NCI-H2107 (cell line): ENCODE data around the gene ZDHHC24.
"Not testable (repeated sequence)": the region's sequence is repeated elsewhere in the genome, so short reads cannot be mapped to it uniquely, and the experiment has no call there.

Source experiments
- DNase-seq: peaks from one replicate; lab custom pipeline; 2025; lab: John Stamatoyannopoulos, UW

ZDHHC24 gene, protein sequence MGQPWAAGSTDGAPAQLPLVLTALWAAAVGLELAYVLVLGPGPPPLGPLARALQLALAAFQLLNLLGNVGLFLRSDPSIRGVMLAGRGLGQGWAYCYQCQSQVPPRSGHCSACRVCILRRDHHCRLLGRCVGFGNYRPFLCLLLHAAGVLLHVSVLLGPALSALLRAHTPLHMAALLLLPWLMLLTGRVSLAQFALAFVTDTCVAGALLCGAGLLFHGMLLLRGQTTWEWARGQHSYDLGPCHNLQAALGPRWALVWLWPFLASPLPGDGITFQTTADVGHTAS

DNA sequence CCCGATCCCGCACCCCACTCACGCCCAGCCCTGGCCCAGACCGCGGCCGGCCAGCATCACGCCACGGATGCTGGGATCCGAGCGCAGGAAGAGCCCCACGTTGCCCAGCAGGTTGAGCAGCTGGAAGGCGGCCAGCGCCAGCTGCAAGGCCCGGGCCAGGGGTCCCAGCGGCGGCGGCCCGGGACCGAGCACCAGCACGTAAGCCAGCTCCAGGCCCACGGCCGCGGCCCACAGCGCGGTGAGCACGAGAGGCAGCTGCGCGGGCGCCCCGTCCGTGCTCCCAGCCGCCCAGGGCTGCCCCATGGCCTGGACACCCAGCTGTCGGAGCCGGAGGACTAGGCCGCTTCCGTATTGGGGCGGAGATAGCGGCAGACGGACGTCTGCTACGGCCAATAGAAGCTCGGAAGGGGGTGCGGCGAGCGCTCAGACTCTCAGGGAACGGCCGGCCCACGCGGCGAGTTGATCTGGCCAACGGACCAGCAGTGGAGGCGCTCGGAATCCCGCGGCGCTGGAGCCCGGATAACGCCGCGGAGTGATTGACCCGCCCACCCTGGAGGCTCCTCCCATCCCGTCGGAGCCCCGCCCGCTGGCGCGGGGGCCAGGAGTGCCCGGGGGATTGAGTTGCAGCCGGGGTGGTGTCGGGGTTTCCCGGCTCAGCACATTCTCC lies at the start of gene ZDHHC24:
TSS of gene ZDHHC24 (minus strand) at position 348 of the 667 bp plus-strand sequence. CDS start at position 303, 45 bp downstream.
- DNase-seq: peak; percentile 69

DNA sequence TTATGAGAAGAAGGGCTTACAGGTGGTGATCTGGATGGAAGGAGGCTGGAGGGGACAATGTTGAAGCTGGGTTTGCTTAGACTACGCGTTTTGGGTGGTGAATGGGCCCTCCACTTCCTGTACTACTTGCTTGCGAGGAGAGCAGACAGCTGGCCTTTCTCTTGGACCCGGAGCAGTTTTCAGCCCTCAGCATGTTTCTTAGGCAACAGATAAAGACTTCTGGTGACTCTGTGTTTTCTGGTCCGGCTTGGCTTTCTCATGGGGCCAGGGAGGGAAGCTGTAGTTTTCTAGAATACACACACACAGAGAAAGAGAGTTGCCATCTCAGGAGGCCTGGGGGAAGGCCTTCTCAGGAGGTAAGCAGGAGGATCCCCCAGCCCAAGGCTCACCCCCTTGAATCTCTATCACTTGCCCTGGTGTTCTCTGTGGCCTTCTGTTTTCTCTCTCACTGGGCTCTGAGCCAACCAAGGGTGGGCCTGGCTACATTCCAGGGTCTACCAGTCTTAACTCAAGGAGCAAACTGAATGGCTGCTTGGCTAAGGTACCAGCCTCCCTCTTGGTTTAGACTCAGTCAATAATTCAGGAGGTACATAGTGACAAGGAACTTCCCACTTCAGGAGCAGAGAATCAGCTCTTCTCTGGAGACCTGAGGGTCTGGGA lies 49.5 kb upstream of the ZDHHC24 start:
- DNase-seq: no peak

DNA sequence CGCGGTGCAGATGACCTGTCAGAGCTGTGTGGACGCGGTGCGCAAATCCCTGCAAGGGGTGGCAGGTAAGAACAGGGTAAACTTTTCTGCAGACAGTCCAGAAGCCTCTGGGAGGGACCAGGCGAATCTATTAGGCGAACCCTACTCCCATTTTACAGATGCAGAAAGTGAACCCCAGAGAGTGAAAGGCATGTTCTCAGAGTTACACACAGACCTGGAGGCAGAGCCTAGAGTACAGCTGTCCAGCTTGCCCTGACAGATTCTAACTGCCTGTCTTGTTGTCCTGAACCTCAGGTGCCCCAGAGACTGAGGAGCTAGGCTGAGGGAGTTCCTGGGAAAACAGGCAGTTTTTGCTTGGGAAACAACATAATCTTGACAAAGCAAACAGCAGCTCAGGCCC lies 47.8 kb upstream of the ZDHHC24 start:
- no peak for DNase-seq

DNA sequence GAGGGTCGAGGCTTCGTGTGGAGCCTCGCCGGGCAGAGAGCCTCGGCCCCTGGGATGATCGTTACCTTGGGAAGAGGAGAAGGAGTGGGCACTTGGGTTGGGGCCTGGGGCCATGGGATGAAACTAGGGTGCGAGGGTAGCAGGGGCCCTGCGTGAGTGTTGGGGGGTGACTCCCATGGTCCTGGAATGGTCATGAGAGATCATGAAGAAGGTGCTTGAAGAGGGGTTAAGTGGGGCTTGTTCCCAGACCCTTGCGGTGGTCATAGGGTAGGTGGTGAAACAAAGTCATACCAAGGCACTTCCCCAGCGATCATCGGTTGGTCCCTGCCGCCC lies 47.4 kb upstream of the ZDHHC24 start:
- DNase-seq: no peak

DNA sequence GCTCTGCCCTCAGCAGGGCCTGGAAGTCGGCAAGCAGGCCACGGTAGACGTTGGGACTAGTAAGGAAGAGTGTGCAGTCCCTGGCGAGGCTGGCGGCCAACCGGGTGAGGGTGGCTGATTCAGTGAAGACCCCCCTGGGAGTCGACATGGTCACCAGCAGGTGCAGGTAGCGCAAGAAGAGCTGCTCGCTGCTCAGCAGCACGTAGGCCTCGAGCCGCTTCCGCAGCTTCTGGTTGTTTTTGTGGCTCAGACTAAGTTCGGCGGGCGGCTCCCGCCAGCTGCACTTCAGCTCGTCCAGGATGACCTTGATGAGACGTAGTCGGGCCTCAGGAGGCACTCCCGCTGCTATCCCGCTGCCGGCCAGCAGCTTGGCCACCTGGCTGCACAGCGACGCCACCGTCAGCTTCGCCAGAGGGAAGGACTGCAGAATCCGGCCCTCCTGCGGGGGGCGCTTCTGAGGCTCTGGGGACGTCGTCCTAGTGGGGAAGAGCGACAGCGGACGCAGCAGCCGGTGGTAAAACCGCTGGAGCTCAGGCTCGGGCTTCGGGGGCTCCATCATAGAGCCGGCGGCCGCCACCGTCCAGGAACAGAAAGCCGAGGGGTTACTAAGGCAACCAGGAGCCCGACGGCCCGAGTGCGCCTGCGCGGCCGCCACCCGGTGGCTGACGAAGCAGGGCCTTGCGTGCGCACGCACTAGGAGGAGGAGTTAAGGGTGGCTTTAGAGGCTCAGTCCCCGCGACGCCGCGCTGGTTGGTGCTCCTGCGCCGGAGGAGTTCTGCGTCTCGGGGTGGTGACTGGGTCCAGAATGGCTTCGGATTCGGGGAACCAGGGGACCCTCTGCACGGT lies 46.8 kb upstream of the ZDHHC24 start, which contains the start of the genes CCDC87 and CCS:
TSS of gene CCDC87 (minus strand) at position 607 of the 846 bp plus-strand sequence. CDS start at position 559, 48 bp downstream.
TSS of gene CCS (plus strand) at position 729 of the 846 bp plus-strand sequence. CDS start at position 806, 77 bp downstream.
- peak; percentile 91 for DNase-seq

DNA sequence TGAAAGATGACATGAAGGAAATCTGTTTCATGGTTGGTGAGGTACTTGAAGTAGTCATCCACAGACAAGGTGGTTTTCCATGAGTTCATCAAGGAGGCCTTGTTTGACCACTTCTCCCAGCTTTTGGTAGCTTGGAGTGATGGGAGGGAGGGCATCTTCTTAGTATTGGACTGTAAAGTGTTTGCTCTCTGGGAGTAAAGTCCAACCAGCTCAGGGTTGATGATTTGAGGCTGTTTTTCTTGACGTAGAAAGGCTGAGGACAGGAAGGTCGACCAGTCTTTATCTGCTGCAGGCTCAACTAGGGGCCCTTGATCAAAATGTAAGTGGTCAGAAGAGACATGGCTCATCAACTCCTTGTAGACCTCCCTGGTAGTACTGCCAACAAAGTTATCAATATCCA lies 45.3 kb upstream of the ZDHHC24 start:
- no peak for DNase-seq

DNA sequence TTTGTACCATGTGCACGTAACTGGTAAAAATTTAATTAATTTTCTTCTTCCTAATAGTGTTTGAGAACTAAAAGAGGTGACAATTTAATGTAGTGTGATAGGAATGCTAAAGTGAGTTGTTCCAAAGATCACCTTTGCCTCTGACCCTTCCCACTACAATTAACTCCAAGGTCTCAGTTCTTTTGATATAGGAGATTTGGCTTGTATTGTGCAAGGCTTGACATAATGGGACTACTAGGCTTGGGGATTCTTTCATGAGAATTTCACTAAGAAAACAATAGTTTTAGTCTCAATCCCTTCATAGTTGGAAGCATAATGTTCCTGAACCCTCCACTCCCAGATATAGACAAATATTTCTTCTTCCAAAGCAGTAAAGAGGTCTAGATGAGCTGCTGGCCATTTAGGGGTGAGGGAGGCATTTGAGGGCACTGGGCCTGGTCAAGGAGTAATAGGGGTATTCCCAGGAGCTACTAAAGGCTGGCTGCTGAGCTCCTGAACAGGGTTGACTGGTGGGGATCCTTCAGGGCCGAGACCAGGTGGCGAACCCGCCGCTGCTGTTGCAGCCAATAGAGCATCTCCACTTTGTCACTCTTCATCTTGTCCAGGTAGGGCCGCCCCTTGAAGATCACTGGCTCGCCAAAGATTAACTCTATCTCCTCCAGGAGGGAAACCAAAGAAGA lies 44.3 kb upstream of the ZDHHC24 start:
- no peak for DNase-seq

DNA sequence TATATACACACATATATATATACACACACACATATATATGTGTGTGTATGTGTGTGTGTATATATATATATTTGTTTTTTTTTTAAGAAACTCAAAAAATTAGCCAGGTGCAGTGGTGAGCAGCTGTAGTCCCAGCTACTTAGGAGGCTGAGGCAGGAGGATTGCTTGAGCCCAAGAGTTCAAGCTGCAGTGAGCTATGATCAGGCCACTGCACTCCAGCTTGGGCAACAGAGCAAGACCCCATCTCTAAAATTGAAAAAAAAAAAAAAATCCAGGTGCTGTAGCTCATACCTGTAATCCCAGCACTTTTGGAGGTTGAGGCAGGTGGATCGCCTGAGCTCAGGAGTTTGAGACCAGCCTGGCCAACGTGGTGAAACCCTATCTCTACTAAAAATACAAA lies 43.5 kb upstream of the ZDHHC24 start:
- DNase-seq: not testable (repeated sequence)

DNA sequence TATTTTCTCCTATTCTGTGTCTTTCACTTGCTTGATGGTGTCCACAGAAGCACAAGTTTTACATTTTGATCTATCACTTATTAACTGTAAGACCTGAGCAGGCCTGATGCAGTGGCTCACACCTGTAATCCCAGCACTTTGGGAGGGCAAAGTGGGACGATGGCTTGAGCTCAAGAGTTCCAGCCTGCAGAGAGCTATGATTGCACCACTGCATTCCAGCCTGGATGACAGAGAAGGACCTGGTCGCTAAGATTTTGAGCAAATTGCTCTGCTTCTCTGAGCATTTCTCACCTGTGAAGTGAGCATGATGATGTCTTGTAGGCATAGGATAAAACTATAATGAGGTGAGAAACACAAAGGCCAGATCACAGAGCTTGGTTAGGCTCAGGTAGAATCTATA lies 40.3 kb upstream of the ZDHHC24 start:
- DNase-seq: no peak

DNA sequence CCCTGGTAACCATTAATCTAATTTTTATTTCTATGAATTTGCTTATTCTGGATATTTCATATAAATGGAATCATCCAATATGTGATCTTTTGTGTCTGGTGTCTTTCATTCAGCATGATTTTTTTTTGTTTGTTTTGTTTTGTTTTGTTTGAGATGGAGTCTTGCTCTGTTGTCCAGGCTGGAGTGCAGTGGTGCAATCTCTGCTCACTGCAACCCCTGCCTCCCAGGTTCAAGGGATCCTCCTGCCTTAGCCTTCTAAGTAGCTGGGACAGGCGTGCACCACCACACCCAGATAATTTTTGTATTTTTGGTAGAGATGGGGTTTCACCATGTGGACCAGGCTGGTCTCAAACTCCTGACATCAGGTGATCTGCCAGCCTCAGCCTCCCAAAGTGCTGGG lies 39.6 kb upstream of the ZDHHC24 start:
- DNase-seq: not testable (repeated sequence)

DNA sequence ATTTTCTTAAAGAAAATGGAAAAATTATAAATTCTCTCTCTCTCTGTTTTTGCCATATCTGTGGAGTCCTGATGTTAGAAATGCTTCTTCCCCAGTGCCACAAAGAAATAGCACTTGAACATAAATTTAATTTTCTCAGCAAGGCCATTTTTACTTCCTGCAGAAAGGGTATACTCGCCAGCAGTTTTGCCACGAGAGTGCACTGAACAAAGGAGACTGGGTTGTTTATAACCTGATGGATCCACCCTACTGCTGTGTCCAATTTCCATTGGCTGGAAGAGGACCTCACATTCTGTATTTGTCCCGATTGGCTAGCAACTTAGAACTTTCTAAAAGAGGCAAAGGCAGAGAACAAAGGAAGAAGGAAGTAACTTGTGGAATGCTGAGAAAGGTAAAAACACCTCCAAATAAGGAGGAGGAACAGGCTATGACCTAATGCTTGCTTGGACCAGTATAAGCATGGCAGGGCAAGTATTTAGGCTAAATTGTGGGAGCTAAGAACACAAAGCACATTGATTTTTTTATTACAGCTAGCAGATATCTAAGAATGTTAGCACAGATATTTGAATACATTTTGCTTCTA lies 36.8 kb upstream of the ZDHHC24 start:
- not testable (repeated sequence) for DNase-seq

DNA sequence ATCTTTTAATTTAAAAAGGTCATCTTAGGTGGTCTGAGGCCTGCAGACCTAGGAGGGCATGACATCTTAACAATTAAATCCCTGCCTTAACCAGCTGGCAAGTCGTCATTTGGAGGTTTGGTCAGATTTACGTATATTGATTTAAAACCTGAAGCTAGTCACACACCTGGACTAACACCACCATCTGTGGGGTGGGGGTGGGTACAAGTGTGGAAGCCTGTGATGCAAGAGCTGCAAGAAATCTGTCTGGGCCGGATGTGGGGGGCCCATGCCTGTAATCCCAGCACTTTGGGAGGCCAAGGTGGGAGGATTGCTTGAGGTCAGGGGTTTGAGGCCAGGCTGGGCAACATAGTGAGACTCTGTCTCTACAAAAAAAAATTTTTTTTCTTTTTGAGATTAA lies 35.4 kb upstream of the ZDHHC24 start:
- no peak for DNase-seq

DNA sequence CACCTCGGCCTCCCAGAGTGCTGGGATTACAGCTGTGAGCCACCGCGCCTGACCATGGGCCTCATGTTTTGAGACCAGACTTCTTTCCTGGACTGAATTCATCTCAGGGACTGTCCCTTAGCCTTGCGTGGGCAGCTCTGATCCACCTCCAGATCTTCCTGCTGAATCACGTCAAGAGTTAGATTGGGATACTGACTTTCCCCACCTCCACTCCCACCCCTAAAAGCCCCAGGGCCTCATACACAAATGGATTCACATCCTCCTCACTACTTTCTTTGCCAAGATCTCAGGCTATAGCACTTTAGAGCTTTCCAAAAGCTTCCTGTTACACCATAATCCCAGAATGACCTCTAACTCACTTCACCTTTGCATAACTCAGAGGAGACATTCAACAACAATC lies 35.0 kb upstream of the ZDHHC24 start:
- no peak for DNase-seq

DNA sequence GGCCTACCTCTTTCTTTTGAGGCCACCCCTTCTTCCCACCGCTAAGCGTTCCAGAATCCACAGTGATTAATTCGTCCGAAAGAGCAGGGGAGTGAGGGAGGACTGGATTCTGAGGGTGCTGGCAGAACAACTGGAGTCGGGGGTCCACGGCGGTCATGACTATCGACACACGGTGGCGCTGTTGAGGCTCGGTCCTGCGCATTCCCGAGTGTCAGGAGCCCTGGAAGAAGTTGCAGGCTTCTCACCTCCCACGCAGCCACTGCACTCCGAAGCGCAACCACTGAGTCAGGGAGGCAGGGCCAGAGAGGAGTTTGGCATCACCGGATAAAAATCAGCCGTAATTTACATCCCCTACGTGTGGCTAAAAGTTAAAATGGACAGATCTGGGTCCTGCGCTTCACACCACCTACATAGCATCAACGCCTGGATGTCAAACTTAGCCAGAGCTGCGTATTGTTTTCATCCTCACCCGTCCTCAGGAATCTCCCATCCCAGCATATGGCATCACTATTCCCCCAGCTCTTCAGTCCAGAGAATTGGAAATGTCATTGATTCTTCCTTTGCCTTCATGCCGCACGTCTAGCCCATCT lies 33.3 kb upstream of the ZDHHC24 start:
- DNase-seq: peak; percentile 17

DNA sequence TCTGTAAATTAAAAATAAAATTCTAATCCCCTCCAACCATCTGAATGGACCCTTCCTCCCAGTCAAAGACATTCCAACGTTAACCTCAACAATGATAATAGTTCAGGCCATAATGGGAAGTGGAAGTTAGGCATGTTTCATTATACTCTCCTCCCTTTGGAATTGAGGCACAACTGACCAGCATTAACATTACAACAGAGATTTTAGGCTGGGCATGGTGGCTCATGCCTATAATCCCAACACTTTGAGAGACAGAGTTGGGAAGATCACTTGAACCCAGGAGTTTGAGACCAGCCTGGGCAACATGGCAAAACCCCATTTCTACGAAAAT lies 25.0 kb upstream of the ZDHHC24 start:
- no peak for DNase-seq

DNA sequence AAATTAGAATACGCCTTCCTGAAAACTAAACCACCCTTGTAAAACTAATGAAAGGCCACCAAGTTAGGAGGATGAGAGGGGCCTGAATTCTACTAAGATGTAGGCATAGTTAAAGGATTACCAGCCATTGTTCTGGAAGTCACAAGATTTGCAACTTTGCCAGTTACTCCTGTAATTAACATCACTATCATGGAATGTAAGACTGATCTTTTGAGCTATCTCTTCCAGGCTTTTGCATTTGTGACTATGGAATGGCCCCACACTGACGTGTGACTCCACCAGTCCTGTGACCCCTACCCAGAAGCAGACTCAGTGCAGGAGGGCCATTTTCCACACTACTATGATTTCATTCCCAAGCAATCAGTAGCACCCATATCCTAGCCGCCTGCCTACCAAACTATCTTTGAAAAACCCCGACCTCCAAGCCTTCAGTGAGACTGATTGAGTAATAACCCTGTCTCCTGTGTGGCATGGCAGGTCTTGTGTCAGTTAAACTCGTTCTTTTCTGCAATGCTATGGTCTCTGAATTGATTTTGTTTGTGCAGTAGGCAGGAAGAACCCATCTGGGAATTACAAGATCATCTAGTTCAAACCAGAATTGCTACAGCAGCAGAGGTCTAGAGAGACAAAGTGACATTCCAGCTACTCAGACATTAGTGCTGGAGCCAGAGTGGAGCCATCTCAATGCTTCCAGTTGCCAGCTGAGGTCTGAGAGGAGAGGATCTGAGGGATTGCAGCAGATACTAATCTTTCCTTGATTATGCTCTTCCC lies 24.4 kb upstream of the ZDHHC24 start:
- no peak for DNase-seq

DNA sequence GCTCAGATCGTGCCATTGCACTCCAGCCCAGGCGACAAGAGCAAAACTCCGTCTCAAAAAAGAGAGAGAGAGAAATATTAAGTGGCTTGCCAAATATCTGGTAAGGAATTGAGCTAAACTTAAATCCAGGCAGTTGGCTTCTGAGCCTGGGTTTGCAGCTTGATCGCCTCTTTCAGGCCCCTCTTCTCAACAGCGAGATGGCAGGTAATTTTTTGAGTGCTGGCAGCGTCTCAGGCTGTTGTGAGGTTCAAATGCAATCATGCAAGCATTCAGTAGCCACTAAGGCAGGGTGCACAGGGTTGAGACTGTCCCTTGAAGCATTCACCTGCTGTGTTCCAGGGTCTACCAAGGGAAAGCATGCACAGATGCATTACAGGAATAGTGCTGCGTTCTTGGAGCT lies 23.2 kb upstream of the ZDHHC24 start:
- DNase-seq: no peak

DNA sequence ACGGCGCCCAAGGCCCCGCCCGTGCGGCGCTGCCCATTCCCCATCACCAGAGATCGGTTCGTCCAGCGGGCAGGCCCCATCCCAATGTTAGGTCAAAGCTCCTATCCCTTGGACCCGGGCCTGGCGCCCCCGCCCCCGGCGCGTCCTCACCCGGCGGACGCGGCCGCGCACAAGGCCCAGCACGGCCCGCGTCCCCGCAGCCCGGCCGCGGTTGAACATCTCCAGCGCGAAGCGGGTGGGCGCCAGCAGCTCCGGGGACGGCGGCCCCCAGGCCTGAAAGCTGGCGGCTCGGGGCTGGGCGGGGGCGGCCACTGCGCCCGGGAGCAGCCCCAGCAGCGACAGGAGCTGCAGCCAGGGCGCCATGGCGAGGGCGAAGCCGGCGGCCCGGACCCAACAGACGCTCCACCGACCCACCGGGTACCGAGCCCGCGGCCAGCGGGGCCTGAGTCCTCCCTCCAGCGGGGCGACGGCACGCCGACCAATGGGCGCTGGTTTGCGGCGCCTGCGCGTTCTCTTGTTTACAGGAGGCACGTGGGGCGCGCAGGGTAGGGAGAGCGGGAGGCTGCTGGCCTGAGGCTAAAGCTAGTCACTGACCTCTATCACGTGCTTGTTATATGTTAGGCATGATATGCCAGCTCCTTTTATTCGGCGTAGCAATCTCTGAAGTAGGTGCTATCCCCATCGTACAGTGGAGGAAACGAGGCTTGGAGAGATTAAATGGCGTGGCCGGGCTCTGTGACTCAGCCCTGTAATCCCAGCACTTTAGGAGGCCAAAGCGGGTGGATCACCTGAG lies 22.5 kb upstream of the ZDHHC24 start, which contains the start of gene CTSF:
TSS of gene CTSF (minus strand) at position 483 of the 793 bp plus-strand sequence. CDS start at position 363, 120 bp downstream.
- peak; percentile 56 for DNase-seq

DNA sequence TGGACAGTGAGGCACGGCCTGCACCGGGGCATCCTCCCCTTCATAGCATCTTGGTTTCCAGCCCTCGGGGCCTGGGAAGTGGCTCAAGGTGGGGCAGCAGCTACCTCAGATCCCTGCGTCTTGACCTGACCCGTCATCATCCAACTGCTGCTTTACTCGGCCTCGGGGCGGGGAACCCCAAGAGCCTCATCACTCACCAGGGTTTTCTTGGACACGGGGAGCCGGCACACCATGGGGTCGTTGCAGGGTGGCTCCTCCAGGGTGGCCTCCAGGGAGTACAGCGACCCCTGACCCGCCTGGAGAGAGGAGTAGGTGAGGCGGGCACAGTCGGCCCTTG lies 21.9 kb upstream of the ZDHHC24 start:
- no peak for DNase-seq
